ENCODE data around the gene FANCE. TPM values are rescaled to one million over a fixed set of nuclear protein-coding genes. Genes with fewer than 3 reads are reported as not detected.
A peak's percentile ranks its signal among the peaks of the same experiment; 100 is the strongest.

Gene FANCE
- total and polyA plus RNA-seq, 2 donors (not counting 1 experiment from before 2014, with no cell fraction given), result 9.2 to 12.8 TPM

GRCh38 chr6:35426074-35426473, 26.1 kb upstream of the FANCE start:
- H2AFZ ChIP-seq (ENCODE audit: insufficient read depth, low read depth, low read length, poor library complexity, severe bottlenecking), result no peak overlapping the region
- ChIA-PET POLR2A (no interaction called here), CTCF (interaction anchor here (0.5 kb wide), 1 partner anchor 954 kb away, joined by 3 read pairs; no protein-coding TSS in a partner anchor)
- peaks cover 2 to 28% (median 25%) of the 10 kb centered on the region in 3 donors for H3K9me3 ChIP-seq (ENCODE audit: control extremely low read depth in 1 of 3, control insufficient read depth in 2 of 3, insufficient read depth in 1 of 3, low read length in 2 of 3)
- H3K4me2 ChIP-seq (replicated peaks; ENCODE audit: low read depth, low read length, poor library complexity, severe bottlenecking), result peak overlapping the region; percentile 22
- H3K9me3 Mint-ChIP-seq (ENCODE audit: insufficient read depth), result peaks cover 10% of the 10 kb centered on the region
- ATAC-seq (ENCODE audit: low read depth) (no peak), DNase-seq (no peak)
- no peaks in the 10 kb centered on the region for H4K20me1 ChIP-seq (ENCODE audit: control insufficient read depth, insufficient read depth, low read length, poor library complexity, severe bottlenecking)
- no peak overlapping the region for H3K4me3 Mint-ChIP-seq
- H3K79me2 ChIP-seq (ENCODE audit: control insufficient read depth, insufficient read depth, low read length), result no peaks in the 10 kb centered on the region
- H3K27me3 ChIP-seq (replicated peaks in 1 of 4; ENCODE audit: control extremely low read depth in 1 of 4, control insufficient read depth in 3 of 4, insufficient read depth in 4 of 4, low read length in 3 of 4), result no peaks in the 10 kb centered on the region
- H3K27ac Mint-ChIP-seq, result no peak overlapping the region
- peaks cover 6 to 10% of the 10 kb centered on the region in 2 donors for H3K4me1 ChIP-seq (ENCODE audit: control insufficient read depth in 2 of 2, insufficient read depth in 2 of 2, low read length in 2 of 2)
- H3K9ac ChIP-seq (ENCODE audit: low read length), result no peak overlapping the region
- H3K4me3 ChIP-seq (ENCODE audit: control extremely low read depth in 1 of 5, extremely low read depth in 1 of 5, insufficient read depth in 1 of 5, low read depth in 2 of 5, low read length in 4 of 5), result no peak overlapping the region
- H3K4me1 Mint-ChIP-seq, result peaks cover 13% of the 10 kb centered on the region
- peaks cover 6 to 51% of the 10 kb centered on the region in 2 experiments for H3K36me3 ChIP-seq (replicated peaks in 1 of 2; ENCODE audit: control extremely low read depth in 1 of 2, control insufficient read depth in 1 of 2, extremely low read depth in 1 of 2, insufficient read depth in 2 of 2, low read length in 1 of 2)
- TF ChIP-seq, protein P1, sequence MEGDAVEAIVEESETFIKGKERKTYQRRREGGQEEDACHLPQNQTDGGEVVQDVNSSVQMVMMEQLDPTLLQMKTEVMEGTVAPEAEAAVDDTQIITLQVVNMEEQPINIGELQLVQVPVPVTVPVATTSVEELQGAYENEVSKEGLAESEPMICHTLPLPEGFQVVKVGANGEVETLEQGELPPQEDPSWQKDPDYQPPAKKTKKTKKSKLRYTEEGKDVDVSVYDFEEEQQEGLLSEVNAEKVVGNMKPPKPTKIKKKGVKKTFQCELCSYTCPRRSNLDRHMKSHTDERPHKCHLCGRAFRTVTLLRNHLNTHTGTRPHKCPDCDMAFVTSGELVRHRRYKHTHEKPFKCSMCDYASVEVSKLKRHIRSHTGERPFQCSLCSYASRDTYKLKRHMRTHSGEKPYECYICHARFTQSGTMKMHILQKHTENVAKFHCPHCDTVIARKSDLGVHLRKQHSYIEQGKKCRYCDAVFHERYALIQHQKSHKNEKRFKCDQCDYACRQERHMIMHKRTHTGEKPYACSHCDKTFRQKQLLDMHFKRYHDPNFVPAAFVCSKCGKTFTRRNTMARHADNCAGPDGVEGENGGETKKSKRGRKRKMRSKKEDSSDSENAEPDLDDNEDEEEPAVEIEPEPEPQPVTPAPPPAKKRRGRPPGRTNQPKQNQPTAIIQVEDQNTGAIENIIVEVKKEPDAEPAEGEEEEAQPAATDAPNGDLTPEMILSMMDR (IDR thresholded peaks at IDR 0.05), result no peak
- TF ChIP-seq EZH2 (IDR thresholded peaks at IDR 0.05; ENCODE audit: borderline replicate concordance, insufficient read depth, low read depth, low read length, poor library complexity, severe bottlenecking), result no peak
- peak overlapping the region in 1 of 2 donors; percentile 52 for H3K27ac ChIP-seq (ENCODE audit: low read length in 2 of 2)
- intact Hi-C loops (cut with micrococcal nuclease), result no loop called here
- 49% methylated on average over 7 of the region's 8 CpGs for WGBS (ENCODE audit: insufficient coverage)
- H3K27me3 Mint-ChIP-seq, result no peaks in the 10 kb centered on the region

GRCh38 chr6:35427435-35427834, 24.7 kb upstream of the FANCE start:
- ATAC-seq (ENCODE audit: low read depth), result no peak
- no peak overlapping the region for H2AFZ ChIP-seq (ENCODE audit: insufficient read depth, low read depth, low read length, poor library complexity, severe bottlenecking)
- no peak overlapping the region for H3K4me3 ChIP-seq (ENCODE audit: control extremely low read depth in 1 of 5, extremely low read depth in 1 of 5, insufficient read depth in 1 of 5, low read depth in 2 of 5, low read length in 4 of 5)
- no peaks in the 10 kb centered on the region for H3K79me2 ChIP-seq (ENCODE audit: control insufficient read depth, insufficient read depth, low read length)
- ChIA-PET POLR2A (no interaction called here), CTCF (no interaction called here)
- H3K4me1 ChIP-seq (ENCODE audit: control insufficient read depth in 2 of 2, insufficient read depth in 2 of 2, low read length in 2 of 2), result peaks cover 6 to 10% of the 10 kb centered on the region in 2 donors
- TF ChIP-seq, protein P1 (IDR thresholded peaks at IDR 0.05), result no peak
- H3K36me3 ChIP-seq (replicated peaks in 1 of 2; ENCODE audit: control extremely low read depth in 1 of 2, control insufficient read depth in 1 of 2, extremely low read depth in 1 of 2, insufficient read depth in 2 of 2, low read length in 1 of 2), result peaks cover 1 to 42% of the 10 kb centered on the region in 2 experiments
- H3K27me3 ChIP-seq (replicated peaks in 1 of 4; ENCODE audit: control extremely low read depth in 1 of 4, control insufficient read depth in 3 of 4, insufficient read depth in 4 of 4, low read length in 3 of 4), result no peaks in the 10 kb centered on the region
- H4K20me1 ChIP-seq (ENCODE audit: control insufficient read depth, insufficient read depth, low read length, poor library complexity, severe bottlenecking), result no peaks in the 10 kb centered on the region
- peaks cover 13% of the 10 kb centered on the region for H3K4me1 Mint-ChIP-seq
- intact Hi-C loops (cut with micrococcal nuclease), result no loop called here
- H3K4me2 ChIP-seq (replicated peaks; ENCODE audit: low read depth, low read length, poor library complexity, severe bottlenecking), result no peak overlapping the region
- no peak for DNase-seq
- H3K9me3 Mint-ChIP-seq (ENCODE audit: insufficient read depth), result peaks cover 10% of the 10 kb centered on the region
- no peak overlapping the region for H3K4me3 Mint-ChIP-seq
- H3K27ac Mint-ChIP-seq, result no peak overlapping the region
- H3K9ac ChIP-seq (ENCODE audit: low read length), result no peak overlapping the region
- H3K27ac ChIP-seq (ENCODE audit: low read length in 2 of 2), result no peak overlapping the region
- H3K9me3 ChIP-seq (ENCODE audit: control extremely low read depth in 1 of 3, control insufficient read depth in 2 of 3, insufficient read depth in 1 of 3, low read length in 2 of 3), result peaks cover 2 to 28% (median 25%) of the 10 kb centered on the region in 3 donors
- 96% methylated on average over 5 of the region's 5 CpGs for WGBS (ENCODE audit: insufficient coverage)
- H3K27me3 Mint-ChIP-seq, result no peaks in the 10 kb centered on the region

All from B cell (primary cell).